ENCODE results near the gene NF2.

The NF2 gene

DNA sequence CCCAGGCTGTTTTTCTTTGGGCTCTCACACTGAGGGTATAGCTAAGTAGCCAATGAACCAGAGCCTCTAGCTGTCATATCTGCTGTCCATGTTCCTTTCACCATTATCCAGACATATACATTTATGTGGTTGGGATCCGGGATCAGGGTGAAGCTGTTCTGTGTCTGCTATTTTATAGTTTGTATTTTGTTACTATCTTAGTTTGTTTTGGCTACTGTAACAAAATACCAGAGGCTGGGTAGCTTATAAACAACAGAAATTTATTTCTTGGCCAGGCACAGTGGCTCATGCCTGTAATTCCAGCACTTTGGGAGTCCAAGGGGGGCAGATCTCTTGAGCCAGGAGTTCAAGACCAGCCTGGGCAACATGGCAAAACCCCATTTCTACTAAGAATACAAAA lies 75.9 kb downstream of the NF2 start:
- H3K27me3 ChIP-seq (ENCODE audit: control insufficient read depth in 1 of 2, insufficient read depth in 2 of 2, low read length in 2 of 2), result no peaks in the 10 kb centered on the region
- no peaks in the 10 kb centered on the region for H3K9me3 ChIP-seq (ENCODE audit: control insufficient read depth in 1 of 2, low read length in 2 of 2)
- H3K4me1 ChIP-seq (ENCODE audit: control insufficient read depth in 1 of 2, insufficient read depth in 2 of 2, low read length in 2 of 2), result no peaks in the 10 kb centered on the region
- H3K9ac ChIP-seq (ENCODE audit: low read depth in 1 of 2, low read length in 2 of 2), result no peak overlapping the region
- H3K36me3 ChIP-seq (ENCODE audit: control insufficient read depth in 1 of 2, insufficient read depth in 2 of 2, low read length in 2 of 2), result peaks cover 46 to 83% of the 10 kb centered on the region in 2 donors
- no peak overlapping the region for H3K27ac ChIP-seq (ENCODE audit: low read depth, low read length)
- no peak overlapping the region for H3K4me3 ChIP-seq (ENCODE audit: low read depth in 1 of 2, low read length in 2 of 2)

DNA sequence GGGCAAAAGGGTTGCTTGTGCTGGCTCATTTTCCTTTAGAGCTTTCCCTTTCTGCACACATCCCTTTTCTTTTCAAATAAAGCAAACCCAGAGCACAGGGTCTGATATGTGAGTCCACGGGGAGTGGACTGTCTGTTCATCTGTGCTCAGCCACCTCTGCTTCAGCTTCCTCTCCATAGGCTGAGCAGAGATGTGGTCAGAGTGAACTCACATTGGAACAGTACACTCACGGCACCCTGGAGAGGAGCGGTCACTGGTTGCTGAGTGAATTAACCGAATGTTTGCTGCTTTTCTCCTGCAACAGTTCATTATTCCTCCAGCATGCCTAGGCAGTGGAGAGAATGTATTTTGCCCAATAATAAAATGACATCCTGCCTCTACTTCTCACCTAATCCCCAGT lies 80.1 kb downstream of the NF2 start:
- Histone ChIP-seq H3K4me3 (ENCODE audit: low read depth in 1 of 2, low read length in 2 of 2) (no peak overlapping the region), H3K9ac (ENCODE audit: low read depth in 1 of 2, low read length in 2 of 2) (no peak overlapping the region), H3K9me3 (ENCODE audit: control insufficient read depth in 1 of 2, low read length in 2 of 2) (no peaks in the 10 kb centered on the region), H3K36me3 (ENCODE audit: control insufficient read depth in 1 of 2, insufficient read depth in 2 of 2, low read length in 2 of 2) (peaks cover 25 to 65% of the 10 kb centered on the region in 2 donors), H3K27ac (ENCODE audit: low read depth, low read length) (no peak overlapping the region), H3K4me1 (ENCODE audit: control insufficient read depth in 1 of 2, insufficient read depth in 2 of 2, low read length in 2 of 2) (no peaks in the 10 kb centered on the region), H3K27me3 (ENCODE audit: control insufficient read depth in 1 of 2, insufficient read depth in 2 of 2, low read length in 2 of 2) (no peaks in the 10 kb centered on the region)

DNA sequence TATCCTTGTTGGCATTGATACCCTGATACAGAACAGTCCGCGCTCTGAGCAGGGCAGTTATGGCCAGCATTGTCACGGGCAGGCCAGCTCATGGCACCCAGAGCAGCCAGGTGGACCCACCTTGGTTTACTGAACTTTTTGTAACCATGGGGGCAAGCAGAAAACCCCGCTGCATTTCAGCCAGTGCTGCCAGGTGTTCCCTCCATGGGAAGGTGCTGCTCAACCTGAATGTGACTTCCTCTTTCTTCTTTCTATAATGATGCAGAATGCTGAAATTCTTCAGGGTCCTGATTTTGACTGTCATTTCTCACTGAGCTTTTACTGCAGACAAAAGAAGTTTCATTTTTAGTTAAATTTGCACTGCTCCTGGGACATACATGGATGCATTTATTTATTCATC lies 80.8 kb downstream of the NF2 start:
- H3K27ac ChIP-seq (ENCODE audit: low read depth, low read length), result no peak overlapping the region
- no peaks in the 10 kb centered on the region for H3K4me1 ChIP-seq (ENCODE audit: control insufficient read depth in 1 of 2, insufficient read depth in 2 of 2, low read length in 2 of 2)
- no peaks in the 10 kb centered on the region for H3K9me3 ChIP-seq (ENCODE audit: control insufficient read depth in 1 of 2, low read length in 2 of 2)
- no peak overlapping the region for H3K9ac ChIP-seq (ENCODE audit: low read depth in 1 of 2, low read length in 2 of 2)
- H3K36me3 ChIP-seq (ENCODE audit: control insufficient read depth in 1 of 2, insufficient read depth in 2 of 2, low read length in 2 of 2), result peaks cover 20 to 59% of the 10 kb centered on the region in 2 donors
- no peaks in the 10 kb centered on the region for H3K27me3 ChIP-seq (ENCODE audit: control insufficient read depth in 1 of 2, insufficient read depth in 2 of 2, low read length in 2 of 2)
- H3K4me3 ChIP-seq (ENCODE audit: low read depth in 1 of 2, low read length in 2 of 2), result no peak overlapping the region

DNA sequence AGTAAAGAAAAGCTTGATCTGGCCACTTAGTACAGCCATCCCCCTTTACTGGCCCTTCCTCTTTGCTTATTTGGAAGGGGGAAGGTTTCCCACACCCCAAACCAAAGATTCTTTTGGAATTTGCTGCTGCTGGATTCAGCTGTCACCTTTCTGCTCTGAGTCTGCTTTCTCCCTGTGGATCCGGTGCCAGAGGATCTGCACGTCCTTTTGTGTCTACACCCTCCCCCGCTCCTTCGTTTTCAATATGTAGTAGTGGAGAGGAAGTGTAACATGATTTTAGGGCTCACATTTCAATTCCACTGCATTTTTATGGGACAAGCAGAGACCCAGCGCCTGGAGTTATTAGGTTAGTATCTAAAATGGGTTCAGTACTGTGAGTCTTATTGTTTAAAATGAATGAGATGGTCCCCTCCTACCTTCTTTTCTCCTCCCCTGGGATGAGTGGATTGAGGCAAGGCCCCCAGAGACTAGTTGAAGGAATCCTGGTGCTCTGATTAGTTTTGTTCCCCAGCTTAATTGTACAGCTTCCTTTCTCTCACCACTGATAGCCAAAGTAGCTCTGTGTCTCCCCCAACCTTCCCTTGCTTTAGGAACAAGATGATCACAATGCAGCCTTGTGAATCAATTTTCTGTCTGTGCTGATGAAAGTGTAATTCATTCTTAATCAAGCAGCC lies 85.9 kb downstream of the NF2 start:
- Histone ChIP-seq H3K4me3 (ENCODE audit: low read depth in 1 of 2, low read length in 2 of 2) (no peak overlapping the region), H3K36me3 (ENCODE audit: control insufficient read depth in 1 of 2, insufficient read depth in 2 of 2, low read length in 2 of 2) (peaks cover 3 to 37% of the 10 kb centered on the region in 2 donors), H3K27me3 (ENCODE audit: control insufficient read depth in 1 of 2, insufficient read depth in 2 of 2, low read length in 2 of 2) (no peaks in the 10 kb centered on the region), H3K27ac (ENCODE audit: low read depth, low read length) (no peak overlapping the region), H3K9me3 (ENCODE audit: control insufficient read depth in 1 of 2, low read length in 2 of 2) (no peaks in the 10 kb centered on the region), H3K4me1 (ENCODE audit: control insufficient read depth in 1 of 2, insufficient read depth in 2 of 2, low read length in 2 of 2) (no peaks in the 10 kb centered on the region), H3K9ac (ENCODE audit: low read depth in 1 of 2, low read length in 2 of 2) (no peak overlapping the region)

GRCh38 chr22:29689880-29690213 lies 86.4 kb downstream of the NF2 start:
- Histone ChIP-seq H3K4me3 (ENCODE audit: low read depth in 1 of 2, low read length in 2 of 2) (no peak overlapping the region), H3K4me1 (ENCODE audit: control insufficient read depth in 1 of 2, insufficient read depth in 2 of 2, low read length in 2 of 2) (no peaks in the 10 kb centered on the region), H3K27me3 (ENCODE audit: control insufficient read depth in 1 of 2, insufficient read depth in 2 of 2, low read length in 2 of 2) (no peaks in the 10 kb centered on the region), H3K36me3 (ENCODE audit: control insufficient read depth in 1 of 2, insufficient read depth in 2 of 2, low read length in 2 of 2) (peaks cover 3 to 34% of the 10 kb centered on the region in 2 donors), H3K27ac (ENCODE audit: low read depth, low read length) (no peak overlapping the region), H3K9me3 (ENCODE audit: control insufficient read depth in 1 of 2, low read length in 2 of 2) (no peaks in the 10 kb centered on the region), H3K9ac (ENCODE audit: low read depth in 1 of 2, low read length in 2 of 2) (no peak overlapping the region)

- no peak overlapping the region for H3K9ac ChIP-seq (ENCODE audit: low read depth in 1 of 2, low read length in 2 of 2)
- no peaks in the 10 kb centered on the region for H3K4me1 ChIP-seq (ENCODE audit: control insufficient read depth in 1 of 2, insufficient read depth in 2 of 2, low read length in 2 of 2)
- H3K27me3 ChIP-seq (ENCODE audit: control insufficient read depth in 1 of 2, insufficient read depth in 2 of 2, low read length in 2 of 2), result no peaks in the 10 kb centered on the region
- peaks cover 3 to 37% of the 10 kb centered on the region in 2 donors for H3K36me3 ChIP-seq (ENCODE audit: control insufficient read depth in 1 of 2, insufficient read depth in 2 of 2, low read length in 2 of 2)
- no peak overlapping the region for H3K4me3 ChIP-seq (ENCODE audit: low read depth in 1 of 2, low read length in 2 of 2)
- no peak overlapping the region for H3K27ac ChIP-seq (ENCODE audit: low read depth, low read length)
- no peaks in the 10 kb centered on the region for H3K9me3 ChIP-seq (ENCODE audit: control insufficient read depth in 1 of 2, low read length in 2 of 2)
These were observed 87.0 kb downstream of the NF2 start for GRCh38 chr22:29690476-29690875.

DNA sequence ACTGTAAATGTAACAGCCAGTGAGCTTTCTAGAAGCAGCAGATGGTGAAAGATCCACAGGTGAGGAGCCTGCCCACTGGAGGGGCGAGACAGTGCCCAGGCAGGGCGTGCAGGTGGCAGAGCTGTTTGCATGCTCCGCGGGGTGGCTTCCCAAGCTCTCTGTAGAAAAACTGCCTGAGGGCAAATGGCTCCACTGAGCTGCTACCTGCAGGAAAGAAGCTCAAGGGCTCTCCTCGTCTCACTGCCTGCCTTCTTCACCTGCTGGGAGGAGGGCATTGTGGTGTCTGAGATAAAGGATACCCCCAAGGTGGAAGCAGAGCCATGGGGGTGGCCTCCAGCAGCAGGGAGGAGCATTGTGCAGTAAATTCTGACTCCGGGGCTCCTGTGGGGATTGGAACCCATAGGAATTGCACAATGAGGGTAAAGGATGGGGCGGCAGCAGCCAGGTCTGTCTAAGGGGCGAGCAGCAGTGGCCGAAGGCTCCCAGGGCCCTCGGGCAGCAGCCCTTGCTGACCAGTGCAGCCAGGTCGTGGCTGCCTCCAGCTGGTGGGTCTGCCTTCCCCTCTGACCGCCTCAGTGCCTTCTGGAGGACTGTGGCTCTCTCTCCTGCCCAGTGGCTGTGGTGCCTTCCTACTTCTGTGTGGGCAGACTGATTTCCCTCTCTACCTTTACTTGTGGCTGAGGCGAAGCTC lies 88.3 kb downstream of the NF2 start:
- Histone ChIP-seq H3K9me3 (ENCODE audit: control insufficient read depth in 1 of 2, low read length in 2 of 2) (no peaks in the 10 kb centered on the region), H3K27ac (ENCODE audit: low read depth, low read length) (no peak overlapping the region), H3K27me3 (ENCODE audit: control insufficient read depth in 1 of 2, insufficient read depth in 2 of 2, low read length in 2 of 2) (no peaks in the 10 kb centered on the region), H3K4me1 (ENCODE audit: control insufficient read depth in 1 of 2, insufficient read depth in 2 of 2, low read length in 2 of 2) (no peaks in the 10 kb centered on the region), H3K36me3 (ENCODE audit: control insufficient read depth in 1 of 2, insufficient read depth in 2 of 2, low read length in 2 of 2) (peaks cover 3 to 37% of the 10 kb centered on the region in 2 donors), H3K9ac (ENCODE audit: low read depth in 1 of 2, low read length in 2 of 2) (no peak overlapping the region), H3K4me3 (ENCODE audit: low read depth in 1 of 2, low read length in 2 of 2) (no peak overlapping the region)

DNA sequence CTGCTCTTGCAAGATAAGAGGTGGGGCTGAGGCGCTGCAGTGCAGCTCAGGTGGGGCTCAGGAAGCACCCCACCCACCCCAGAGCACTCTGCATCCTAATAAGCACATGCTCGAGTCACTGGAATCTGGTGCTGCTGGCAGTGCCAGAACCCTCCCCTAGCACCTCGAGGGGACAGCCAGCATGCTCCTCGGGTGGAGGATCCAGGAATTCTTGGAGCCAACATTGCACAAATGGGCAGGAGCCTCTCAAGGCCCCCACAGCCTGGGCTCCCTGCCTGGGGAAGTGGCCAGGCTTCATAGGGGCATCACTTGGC lies 88.9 kb downstream of the NF2 start:
- H3K4me1 ChIP-seq (ENCODE audit: control insufficient read depth in 1 of 2, insufficient read depth in 2 of 2, low read length in 2 of 2), result no peaks in the 10 kb centered on the region
- no peak overlapping the region for H3K4me3 ChIP-seq (ENCODE audit: low read depth in 1 of 2, low read length in 2 of 2)
- no peak overlapping the region for H3K27ac ChIP-seq (ENCODE audit: low read depth, low read length)
- H3K9ac ChIP-seq (ENCODE audit: low read depth in 1 of 2, low read length in 2 of 2), result no peak overlapping the region
- no peaks in the 10 kb centered on the region for H3K9me3 ChIP-seq (ENCODE audit: control insufficient read depth in 1 of 2, low read length in 2 of 2)
- H3K27me3 ChIP-seq (ENCODE audit: control insufficient read depth in 1 of 2, insufficient read depth in 2 of 2, low read length in 2 of 2), result no peaks in the 10 kb centered on the region
- H3K36me3 ChIP-seq (ENCODE audit: control insufficient read depth in 1 of 2, insufficient read depth in 2 of 2, low read length in 2 of 2), result peaks cover 3 to 36% of the 10 kb centered on the region in 2 donors

DNA sequence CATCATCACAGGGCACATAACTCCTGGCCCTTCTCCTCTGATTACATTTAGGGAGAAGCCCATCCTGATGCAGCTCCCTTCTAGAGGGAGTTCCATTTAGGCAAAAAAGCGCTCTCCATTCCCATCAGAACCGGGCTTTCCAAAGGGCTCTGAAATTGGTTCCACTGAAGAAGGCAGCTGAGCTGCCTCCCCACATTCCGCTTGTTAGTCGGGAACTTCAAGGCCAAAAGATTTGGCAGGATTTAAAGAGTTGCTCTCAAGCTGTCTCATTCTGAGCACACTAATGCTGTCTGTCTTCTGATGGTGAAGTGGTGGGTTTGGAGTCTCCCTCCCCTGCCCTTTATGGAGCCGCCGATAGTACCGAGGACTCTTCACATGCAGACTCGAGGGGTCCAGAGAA lies 89.7 kb downstream of the NF2 start:
- Histone ChIP-seq H3K27me3 (ENCODE audit: control insufficient read depth in 1 of 2, insufficient read depth in 2 of 2, low read length in 2 of 2) (no peaks in the 10 kb centered on the region), H3K27ac (ENCODE audit: low read depth, low read length) (no peak overlapping the region), H3K9me3 (ENCODE audit: control insufficient read depth in 1 of 2, low read length in 2 of 2) (no peaks in the 10 kb centered on the region), H3K4me1 (ENCODE audit: control insufficient read depth in 1 of 2, insufficient read depth in 2 of 2, low read length in 2 of 2) (no peaks in the 10 kb centered on the region), H3K9ac (ENCODE audit: low read depth in 1 of 2, low read length in 2 of 2) (no peak overlapping the region), H3K4me3 (ENCODE audit: low read depth in 1 of 2, low read length in 2 of 2) (no peak overlapping the region), H3K36me3 (ENCODE audit: control insufficient read depth in 1 of 2, insufficient read depth in 2 of 2, low read length in 2 of 2) (peaks cover 3 to 32% of the 10 kb centered on the region in 2 donors)

GRCh38 chr22:29693671-29694070 lies 90.2 kb downstream of the NF2 start:
- Histone ChIP-seq H3K27me3 (ENCODE audit: control insufficient read depth in 1 of 2, insufficient read depth in 2 of 2, low read length in 2 of 2) (no peaks in the 10 kb centered on the region), H3K4me1 (ENCODE audit: control insufficient read depth in 1 of 2, insufficient read depth in 2 of 2, low read length in 2 of 2) (no peaks in the 10 kb centered on the region), H3K4me3 (ENCODE audit: low read depth in 1 of 2, low read length in 2 of 2) (no peak overlapping the region), H3K36me3 (ENCODE audit: control insufficient read depth in 1 of 2, insufficient read depth in 2 of 2, low read length in 2 of 2) (peaks cover 3 to 27% of the 10 kb centered on the region in 2 donors), H3K27ac (ENCODE audit: low read depth, low read length) (no peak overlapping the region), H3K9me3 (ENCODE audit: control insufficient read depth in 1 of 2, low read length in 2 of 2) (no peaks in the 10 kb centered on the region), H3K9ac (ENCODE audit: low read depth in 1 of 2, low read length in 2 of 2) (no peak overlapping the region)
